Ovary (tissue), 9 donors: ENCODE data around the gene DERL3. TPM values are rescaled to one million over a fixed set of nuclear protein-coding genes. Genes with fewer than 3 reads are reported as not detected.
A peak's percentile ranks its signal among the peaks of the same experiment; 100 is the strongest.

Source experiments
- DNase-seq, 5 donors: peaks; one replicate each; pipeline ENCODE4 v3.0.0-alpha.2; 2019 to 2020
- H3K27ac ChIP-seq, 2 donors: fragments of 200-600 bp; one replicate each; pipeline versions ENCODE4 v1.5.1 to v1.8.0; 2019 to 2022
- H3K27me3 ChIP-seq: fragments of 200-600 bp; one replicate; pipeline ENCODE4 v1.8.0; 2022
- H3K36me3 ChIP-seq: fragments of 200-600 bp; sonication (generic); one replicate; pipeline ENCODE4 v1.5.1; 2019
- H3K4me1 ChIP-seq: one replicate; pipeline ENCODE4 v1.8.1; 2013; ENCODE audit warnings: mild to moderate bottlenecking, moderate library complexity; ENCODE audit not compliant: insufficient read depth
- H3K4me3 ChIP-seq: fragments of 200-600 bp; sonication (generic); one replicate; pipeline ENCODE4 v1.5.1; 2017
- H3K9me3 ChIP-seq, 2 donors: fragments of 200-600 bp in 1 of 2; sonication (generic) in 1 of 2; one replicate each; pipeline versions ENCODE4 v1.5.1 to v1.8.1; 2013 to 2019; ENCODE audit warnings: mild to moderate bottlenecking in 1 of 2, moderate library complexity in 1 of 2
- CTCF ChIP-seq, 3 donors: fragments of 450-650 bp in 2 of 3; fragments of 200-600 bp in 1 of 3; IDR thresholded peaks; one replicate each; pipeline versions ENCODE4 v1.5.1 to v1.8.0; 2016 to 2022; ENCODE audit warnings: antibody characterized with exemption in 3 of 3, mild to moderate bottlenecking in 1 of 3
- EP300 ChIP-seq: sonication (generic); formaldehyde crosslinking; IDR thresholded peaks from one replicate; pipeline ENCODE4 v1.6.1; 2017; ENCODE audit warnings: antibody characterized with exemption
- POLR2A ChIP-seq: fragments of 450-650 bp; IDR thresholded peaks from one replicate; pipeline ENCODE4 v1.6.1; 2017; ENCODE audit warnings: antibody characterized with exemption, mild to moderate bottlenecking, moderate library complexity
- WGBS, 3 donors: extraction: QIAGEN DNeasy Blood & Tissue Kit in 1 of 3; methylation state at CpG; one replicate each; pipeline versions ENCODE4 v1.1.5 to v1.1.7; 2013 to 2017; 5-methylcytosine and 5-hydroxymethylcytosine counted together
- intact Hi-C, 4 donors: fragments of 100-400 bp; cut with DNase I; formaldehyde crosslinking; loops; one replicate each; pipeline versions ENCODE4 v1.11.0 to v1.15.1; 2022 to 2023
- polyA plus RNA-seq, 2 donors: library from polyadenylated mRNA; stranded (reverse); fragments of 200-250 nt in 1 of 2; fragments of 350-450 nt in 1 of 2; fragmentation: Illumina TruSeq in 1 of 2; extraction: RNeasy Lipid Tissue Mini Kit (QIAGEN cat#74804) in 1 of 2; gene quantifications; one replicate each; pipeline ENCODE4 v1.2.3, GENCODE V29; 2013 to 2014
- total RNA-seq, 7 donors: library from RNA; depleted of rRNA in 2 of 7; stranded (reverse); fragments of >200 nt in 2 of 7; fragmentation: NEBNext Ultra II Directional in 3 of 7; extraction: Animal tissue kit (Norgen Biotek cat#: 25700) in 3 of 7; gene quantifications; one replicate each; pipeline versions ENCODE4 v1.1.0 to v1.2.4, GENCODE V29; 2016 to 2023
- donor health status: DM: no; HTN: no; CAD: no; lungs with moderate emphysema.
- donor health status: DM: no; HTN: no; CAD: no.
- donor health status: Bipolar disorder and iron deficiency.
- donor health status: DM: yes; HTN: yes; CAD: no.
- donor health status: DM: no; HTN: no; CAD: no.
- donor health status: DM: yes; HTN: yes; CAD: no.

The DERL3 gene
- total and polyA plus RNA-seq, 9 donors, result 0.45 to 3.9 (median 1.8) TPM

DNA sequence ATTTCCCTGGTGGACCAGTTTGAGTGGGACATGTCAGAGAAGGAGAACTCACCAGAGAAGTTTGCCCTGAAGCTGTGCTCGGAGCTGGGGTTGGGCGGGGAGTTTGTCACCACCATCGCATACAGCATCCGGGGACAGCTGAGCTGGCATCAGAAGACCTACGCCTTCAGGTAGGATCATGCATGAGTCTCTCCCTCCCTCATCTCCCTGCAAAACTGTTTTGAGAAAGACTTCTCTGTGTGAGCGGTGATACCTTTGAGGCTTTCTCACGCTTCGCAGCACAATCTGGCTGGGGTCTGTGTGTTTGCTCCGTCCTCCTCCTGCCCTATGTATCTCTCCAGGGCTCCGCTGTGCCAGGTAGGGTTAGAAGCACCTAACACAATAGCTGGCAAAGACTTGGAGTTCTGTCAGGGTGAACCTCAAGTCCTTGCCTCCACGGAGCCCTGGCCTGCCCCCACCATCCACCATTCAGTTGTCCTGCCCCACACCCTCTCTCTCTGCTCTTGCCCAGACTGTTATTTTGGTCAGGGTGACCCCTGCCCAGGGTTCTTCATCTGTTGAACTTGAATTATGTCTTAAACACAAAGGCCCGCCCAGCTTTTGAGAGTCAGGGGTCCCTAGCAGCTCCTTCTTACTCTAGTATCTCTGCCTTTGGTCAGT is 13.4 kb downstream of the DERL3 start:
- Histone ChIP-seq H3K4me3 (no peak overlapping the region), H3K4me1 (peaks cover 2% of the 10 kb centered on the region), H3K9me3 (no peaks in the 10 kb centered on the region), H3K27ac (no peak overlapping the region), H3K36me3 (no peaks in the 10 kb centered on the region), H3K27me3 (no peaks in the 10 kb centered on the region)
- intact Hi-C loops, result no loop called here
- DNase-seq, result peak in 1 of 5 donors; percentile 24
- no peak for TF ChIP-seq POLR2A
- TF ChIP-seq EP300, result no peak
- TF ChIP-seq CTCF (IDR thresholded peaks at IDR 0.05), result no peak
- WGBS, 3 donors, result 89 to 90% (median 89%) methylated on average over 12 of the region's 12 CpGs

DNA sequence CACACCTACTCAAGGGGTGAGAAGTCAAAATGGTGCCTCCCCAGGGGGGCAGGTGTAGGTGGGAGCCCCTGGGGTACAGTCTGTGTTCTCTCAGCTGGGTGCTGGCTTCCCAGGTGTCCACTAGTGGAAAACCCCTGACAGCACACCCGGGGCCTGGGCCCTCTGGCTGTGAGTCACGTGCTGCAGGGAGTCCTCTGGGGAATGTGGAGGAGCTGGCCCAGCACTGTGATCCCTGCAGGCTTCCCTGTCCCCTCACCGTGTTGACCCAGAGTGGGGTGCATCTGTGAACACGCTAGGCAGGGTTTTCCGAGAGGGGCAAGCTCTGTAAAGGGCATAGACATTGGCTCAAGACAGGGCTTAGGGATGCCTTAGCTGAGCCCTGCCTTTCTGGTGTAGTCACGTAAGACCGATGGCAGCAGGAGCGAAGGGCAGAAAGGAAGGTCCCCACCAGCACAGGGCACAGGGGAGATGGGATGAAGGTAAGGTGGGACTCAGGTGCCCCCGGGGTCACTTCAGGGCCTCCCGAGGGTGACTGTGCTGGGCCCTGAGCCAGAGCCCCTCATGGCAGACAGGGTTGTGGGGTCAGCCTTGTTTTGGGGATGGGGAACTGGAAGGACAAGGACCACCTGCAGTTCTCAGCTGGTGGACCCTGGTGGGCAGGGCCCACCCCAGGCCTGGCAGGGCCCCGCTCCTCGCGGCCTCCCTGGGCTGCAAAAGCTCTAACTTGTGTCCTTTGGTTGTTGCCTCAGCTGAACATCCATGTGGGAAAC is 14.1 kb downstream of the DERL3 start:
- no peak for TF ChIP-seq CTCF (IDR thresholded peaks at IDR 0.05)
- TF ChIP-seq POLR2A, result no peak
- TF ChIP-seq EP300, result no peak
- peaks cover 2% of the 10 kb centered on the region for H3K4me1 ChIP-seq
- 72 to 85% (median 79%) methylated on average over 13 of the region's 13 CpGs for WGBS, 3 donors
- no peaks in the 10 kb centered on the region for H3K36me3 ChIP-seq
- H3K4me3 ChIP-seq, result no peak overlapping the region
- intact Hi-C loops, result no loop called here
- H3K27ac ChIP-seq, result no peak overlapping the region
- DNase-seq, result peak in 1 of 5 donors; percentile 29
- H3K27me3 ChIP-seq, result no peaks in the 10 kb centered on the region
- H3K9me3 ChIP-seq, result no peaks in the 10 kb centered on the region

DNA sequence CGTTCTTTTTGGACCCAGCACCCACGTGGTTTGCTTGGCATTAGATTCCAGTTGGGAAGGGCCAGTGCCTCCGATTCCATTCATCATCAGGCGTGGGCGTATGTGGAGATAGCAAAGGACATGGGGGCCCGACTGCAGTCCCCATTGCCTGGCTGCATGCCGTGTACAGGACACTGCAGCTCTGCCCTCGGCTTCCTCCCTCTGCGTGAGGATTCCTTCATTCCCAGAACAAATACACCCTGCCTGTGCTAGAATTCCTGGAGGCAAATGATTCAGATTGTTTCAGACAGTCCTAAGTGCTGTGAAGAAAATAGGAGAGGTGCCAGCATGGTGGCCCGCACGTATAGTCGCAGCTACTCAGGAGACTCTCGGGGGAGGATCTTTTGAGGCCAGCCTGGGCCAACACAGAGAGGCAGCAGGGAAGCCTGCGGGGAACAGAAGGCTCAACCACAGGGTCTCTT is 15.4 kb downstream of the DERL3 start:
- H3K27me3 ChIP-seq, result no peaks in the 10 kb centered on the region
- WGBS, 3 donors, result 54 to 68% (median 58%) methylated on average over 14 of the region's 14 CpGs
- no peaks in the 10 kb centered on the region for H3K36me3 ChIP-seq
- no peaks in the 10 kb centered on the region for H3K9me3 ChIP-seq
- H3K4me1 ChIP-seq, result peaks cover 2% of the 10 kb centered on the region
- TF ChIP-seq EP300 (no peak), CTCF (IDR thresholded peaks at IDR 0.05) (no peak), POLR2A (no peak)
- no peak overlapping the region for H3K4me3 ChIP-seq
- no peak overlapping the region for H3K27ac ChIP-seq
- intact Hi-C loops, result no loop called here
- DNase-seq, result peak in 1 of 5 donors; percentile 24

GRCh38 chr22:23822101-23822671 is 16.6 kb downstream of the DERL3 start:
- Histone ChIP-seq H3K36me3 (no peaks in the 10 kb centered on the region), H3K27me3 (no peaks in the 10 kb centered on the region), H3K4me1 (peaks cover 2% of the 10 kb centered on the region), H3K9me3 (no peaks in the 10 kb centered on the region), H3K27ac (no peak overlapping the region), H3K4me3 (no peak overlapping the region)
- intact Hi-C loops, result no loop called here
- DNase-seq, result no peak
- 65 to 73% (median 71%) methylated on average over 5 to 6 of the region's 6 CpGs for WGBS, 3 donors
- TF ChIP-seq POLR2A, result no peak
- no peak for TF ChIP-seq CTCF (IDR thresholded peaks at IDR 0.05)
- TF ChIP-seq EP300, result no peak
